GM12878 (cell line): ENCODE measurements around the gene SORCS1.

Experiments
- EZH2 ChIP-seq: IDR thresholded peaks from 2 replicates; pipeline ENCODE4 v1.6.1; 2012; ENCODE audit warnings: low read depth, mild to moderate bottlenecking, control low read depth, inconsistent platforms, low read length, borderline replicate concordance; ENCODE audit not compliant: control insufficient read depth
- HDAC6 ChIP-seq: fragments of 200-600 bp; sonication (generic); IDR thresholded peaks from one replicate; pipeline ENCODE4 v1.8.0; 2017; ENCODE audit warnings: antibody characterized with exemption; ENCODE audit not compliant: unreplicated experiment
- JUND ChIP-seq: IDR thresholded peaks from 2 replicates; pipeline ENCODE4 v1.6.1; 2012; ENCODE audit warnings: low read depth, mild to moderate bottlenecking, low read length, improper control_type of control experiment, moderate library complexity
- LARP7 ChIP-seq: fragments of 450-650 bp; IDR thresholded peaks from 2 replicates; pipeline ENCODE4 v1.6.1; 2017; ENCODE audit warnings: mild to moderate bottlenecking
- PAX8 ChIP-seq: fragments of 450-650 bp; IDR thresholded peaks from 2 replicates; pipeline ENCODE4 v1.6.1; 2017; ENCODE audit warnings: mild to moderate bottlenecking, moderate library complexity
- POLR2A ChIP-seq: IDR thresholded peaks from 2 replicates; pipeline ENCODE4 v1.6.1; 2011; ENCODE audit warnings: low read depth, mild to moderate bottlenecking, low read length
- YY1 ChIP-seq: IDR thresholded peaks from 2 replicates; pipeline ENCODE4 v1.6.1; 2011; ENCODE audit warnings: low read depth, mild to moderate bottlenecking, low read length

DNA sequence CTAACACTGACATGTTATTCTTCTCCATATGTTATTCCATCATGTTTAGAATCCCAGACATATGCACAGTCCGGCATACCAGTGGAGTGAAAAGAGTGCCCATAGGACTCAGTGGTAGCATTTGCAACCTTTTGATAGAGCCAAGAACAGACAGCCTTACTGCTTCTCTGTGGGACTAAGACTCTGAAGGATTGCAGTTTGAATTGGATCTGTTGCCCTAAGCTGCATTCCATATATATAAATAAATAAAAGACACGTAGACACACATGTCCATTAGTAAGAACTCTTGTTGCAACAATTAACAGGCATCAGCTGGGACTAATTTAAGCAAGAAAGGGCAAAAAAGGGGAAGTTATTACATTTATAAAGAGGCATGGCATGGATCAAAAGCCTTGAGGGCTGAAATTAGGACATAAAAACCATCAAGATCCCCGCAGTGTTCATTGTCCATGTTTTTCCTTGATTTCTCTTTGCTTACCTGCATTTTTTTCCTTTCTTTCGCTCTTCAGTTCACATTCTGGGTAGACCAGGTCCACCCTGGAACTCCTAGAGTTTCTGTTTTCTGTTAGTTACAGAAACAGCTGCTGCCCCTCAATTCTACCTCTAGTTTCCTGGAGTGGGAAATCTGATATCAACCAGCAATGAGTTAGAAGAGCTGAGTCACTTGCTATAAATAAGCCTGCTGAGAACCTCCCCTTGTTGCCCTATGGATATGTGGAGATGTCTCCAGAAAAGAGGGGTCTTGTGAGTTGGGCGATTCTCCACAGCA, 132.4 kb downstream of the SORCS1 start:
- TF ChIP-seq LARP7 (no peak), PAX8 (no peak), HDAC6 (no peak), POLR2A (no peak), YY1 (no peak), JUND (no peak), EZH2 (no peak)
